ENCODE measurements around the gene HMGCLL1. TPM values are rescaled to one million over a fixed set of nuclear protein-coding genes. Genes with fewer than 3 reads are reported as not detected.

The HMGCLL1 gene
- total RNA-seq, 1 donor from 2014 or later = 4.3 TPM

DNA sequence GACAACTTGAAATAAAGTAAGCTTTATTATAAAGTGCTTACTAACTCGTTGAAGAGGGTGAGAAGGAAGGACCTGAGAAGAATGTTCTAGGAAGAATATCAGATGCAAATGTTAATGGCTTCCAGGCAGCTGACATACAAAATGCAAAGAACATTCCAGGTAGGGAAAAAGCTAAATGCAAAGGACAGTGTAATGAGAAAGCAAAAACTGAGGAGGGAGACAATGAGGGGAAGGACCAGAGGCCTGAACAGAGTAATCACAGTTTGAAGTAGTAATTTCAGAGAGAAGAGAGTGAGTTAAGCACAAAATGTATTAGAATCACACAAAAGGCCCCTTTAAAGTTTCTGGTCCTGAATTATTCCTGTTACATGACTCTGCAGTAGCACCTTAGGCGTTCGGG, 81.3 kb downstream of the HMGCLL1 start:
- DNase-seq (no peak), ATAC-seq (no peak)
- TF ChIP-seq, protein P1, sequence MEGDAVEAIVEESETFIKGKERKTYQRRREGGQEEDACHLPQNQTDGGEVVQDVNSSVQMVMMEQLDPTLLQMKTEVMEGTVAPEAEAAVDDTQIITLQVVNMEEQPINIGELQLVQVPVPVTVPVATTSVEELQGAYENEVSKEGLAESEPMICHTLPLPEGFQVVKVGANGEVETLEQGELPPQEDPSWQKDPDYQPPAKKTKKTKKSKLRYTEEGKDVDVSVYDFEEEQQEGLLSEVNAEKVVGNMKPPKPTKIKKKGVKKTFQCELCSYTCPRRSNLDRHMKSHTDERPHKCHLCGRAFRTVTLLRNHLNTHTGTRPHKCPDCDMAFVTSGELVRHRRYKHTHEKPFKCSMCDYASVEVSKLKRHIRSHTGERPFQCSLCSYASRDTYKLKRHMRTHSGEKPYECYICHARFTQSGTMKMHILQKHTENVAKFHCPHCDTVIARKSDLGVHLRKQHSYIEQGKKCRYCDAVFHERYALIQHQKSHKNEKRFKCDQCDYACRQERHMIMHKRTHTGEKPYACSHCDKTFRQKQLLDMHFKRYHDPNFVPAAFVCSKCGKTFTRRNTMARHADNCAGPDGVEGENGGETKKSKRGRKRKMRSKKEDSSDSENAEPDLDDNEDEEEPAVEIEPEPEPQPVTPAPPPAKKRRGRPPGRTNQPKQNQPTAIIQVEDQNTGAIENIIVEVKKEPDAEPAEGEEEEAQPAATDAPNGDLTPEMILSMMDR (IDR thresholded peaks at IDR 0.05) = no peak
- Histone ChIP-seq H3K36me3 (no peaks in the 10 kb centered on the region), H3K4me1 (no peaks in the 10 kb centered on the region), H3K27ac (no peak overlapping the region), H3K9me3 (no peaks in the 10 kb centered on the region), H3K27me3 (ENCODE audit: low read depth) (no peaks in the 10 kb centered on the region), H3K4me3 (no peak overlapping the region)
- intact Hi-C loops (cut with DNase I) = no loop called here

DNA sequence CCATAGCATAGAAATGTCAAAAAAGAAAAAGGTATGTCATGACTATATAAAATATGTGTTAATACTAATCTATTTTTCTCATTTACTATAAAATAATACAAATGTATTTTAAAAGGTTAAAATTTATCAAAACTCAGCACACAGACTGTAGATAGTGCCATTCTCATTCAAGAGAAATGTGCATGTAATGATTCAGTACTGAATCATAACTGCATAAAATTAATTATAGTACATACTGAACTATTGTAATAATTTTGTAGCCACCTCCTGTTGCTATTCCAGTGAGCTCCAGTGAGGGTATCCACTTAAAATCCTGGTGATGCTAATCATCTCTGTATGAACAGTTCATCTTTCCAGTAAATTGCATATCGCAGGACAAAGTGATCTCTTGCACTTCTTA, 82.8 kb downstream of the HMGCLL1 start:
- Histone ChIP-seq H3K36me3 (no peaks in the 10 kb centered on the region), H3K9me3 (no peaks in the 10 kb centered on the region), H3K27ac (no peak overlapping the region), H3K4me3 (no peak overlapping the region), H3K27me3 (ENCODE audit: low read depth) (no peaks in the 10 kb centered on the region), H3K4me1 (no peaks in the 10 kb centered on the region)
- TF ChIP-seq, protein P1 (IDR thresholded peaks at IDR 0.05) = no peak
- DNase-seq = no peak
- intact Hi-C loops (cut with DNase I) = no loop called here
- no peak for ATAC-seq

DNA sequence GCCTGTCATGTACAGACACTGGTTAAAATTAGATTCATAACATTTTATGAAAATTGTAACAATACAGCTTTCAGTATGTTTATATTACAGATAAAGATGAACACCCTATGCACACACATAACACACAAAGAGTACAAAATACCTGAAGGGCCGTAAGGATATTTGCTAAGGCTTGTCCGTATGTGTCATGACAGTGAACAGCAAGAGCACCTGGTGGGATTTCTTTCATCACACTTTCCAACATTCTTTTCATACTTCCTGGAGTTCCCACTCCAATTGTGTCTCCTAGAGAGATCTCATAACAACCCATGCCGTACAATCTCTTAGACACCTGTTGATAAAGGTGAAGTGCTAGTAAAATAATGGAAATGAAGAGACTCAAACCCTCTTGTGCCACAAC, 83.7 kb downstream of the HMGCLL1 start:
- H3K36me3 ChIP-seq = no peaks in the 10 kb centered on the region
- H3K27me3 ChIP-seq (ENCODE audit: low read depth) = no peaks in the 10 kb centered on the region
- no peak overlapping the region for H3K4me3 ChIP-seq
- ATAC-seq (no peak), DNase-seq (no peak)
- intact Hi-C loops (cut with DNase I) = no loop called here
- TF ChIP-seq, protein P1 (IDR thresholded peaks at IDR 0.05) = no peak
- no peak overlapping the region for H3K27ac ChIP-seq
- no peaks in the 10 kb centered on the region for H3K9me3 ChIP-seq
- no peaks in the 10 kb centered on the region for H3K4me1 ChIP-seq

DNA sequence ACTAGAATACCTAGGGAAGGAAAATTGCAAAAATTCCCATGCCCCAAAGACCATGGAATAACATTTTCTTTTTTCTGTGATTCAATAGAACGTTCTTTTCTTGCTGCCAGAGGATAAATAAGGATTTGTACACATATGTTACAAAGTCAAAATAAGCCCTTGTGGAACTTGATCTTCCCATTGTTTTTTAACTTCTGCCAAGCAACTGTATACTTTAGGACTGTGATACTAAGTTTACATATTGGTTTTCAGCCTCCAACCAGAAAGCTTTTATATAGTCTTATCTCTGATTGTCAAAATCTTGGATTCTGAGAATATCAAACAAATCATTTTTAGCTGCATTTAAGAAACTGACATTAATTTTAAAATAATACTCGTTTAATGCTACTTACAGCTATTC, 84.6 kb downstream of the HMGCLL1 start:
- H3K4me3 ChIP-seq = no peak overlapping the region
- no peaks in the 10 kb centered on the region for H3K27me3 ChIP-seq (ENCODE audit: low read depth)
- TF ChIP-seq, protein P1 (IDR thresholded peaks at IDR 0.05) = no peak
- no peaks in the 10 kb centered on the region for H3K9me3 ChIP-seq
- H3K4me1 ChIP-seq = no peaks in the 10 kb centered on the region
- DNase-seq (no peak), ATAC-seq (no peak)
- intact Hi-C loops (cut with DNase I) = no loop called here
- no peak overlapping the region for H3K27ac ChIP-seq
- no peaks in the 10 kb centered on the region for H3K36me3 ChIP-seq

DNA sequence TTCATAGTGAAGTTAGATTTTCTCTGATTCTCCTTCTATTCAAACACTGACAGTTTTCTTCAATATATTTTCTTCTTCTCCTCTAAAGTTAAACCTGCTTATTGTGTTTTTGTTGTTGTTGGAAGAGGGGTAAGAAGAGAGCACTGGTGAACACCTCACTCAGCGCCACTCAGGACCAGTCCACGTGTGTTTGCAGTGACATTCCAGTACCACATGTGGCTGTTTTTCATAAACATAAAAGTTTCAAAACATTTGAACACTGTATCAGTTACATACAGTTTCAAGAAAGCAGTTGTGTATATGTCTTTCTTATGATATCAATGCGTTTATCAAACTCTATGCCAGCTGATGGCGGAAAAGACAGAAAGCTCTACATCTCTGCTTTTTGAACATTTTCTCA, 86.7 kb downstream of the HMGCLL1 start:
- H3K4me1 ChIP-seq = no peaks in the 10 kb centered on the region
- H3K36me3 ChIP-seq = no peaks in the 10 kb centered on the region
- TF ChIP-seq, protein P1 (IDR thresholded peaks at IDR 0.05) = no peak
- no peaks in the 10 kb centered on the region for H3K27me3 ChIP-seq (ENCODE audit: low read depth)
- H3K9me3 ChIP-seq = no peaks in the 10 kb centered on the region
- H3K4me3 ChIP-seq = no peak overlapping the region
- no peak for DNase-seq
- no peak overlapping the region for H3K27ac ChIP-seq
- intact Hi-C loops (cut with DNase I) = no loop called here
- ATAC-seq = no peak

DNA sequence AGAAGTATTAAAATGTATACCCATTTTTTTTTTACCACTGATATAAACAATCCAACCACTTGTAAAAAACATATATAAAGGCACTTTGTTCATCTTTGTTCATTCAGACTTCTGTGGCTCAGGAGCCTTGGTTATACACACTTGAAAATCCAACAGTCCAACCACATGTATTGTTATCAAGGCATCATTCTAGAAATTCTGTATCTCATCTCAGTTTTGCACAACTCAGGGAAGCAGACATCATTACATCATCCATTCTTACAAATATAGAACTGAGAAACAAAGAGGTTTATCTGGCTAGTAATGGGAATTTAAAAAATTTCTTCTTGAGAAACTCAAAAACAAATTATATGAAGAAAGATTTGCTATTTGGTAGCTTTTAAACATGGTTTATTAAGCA, 88.1 kb downstream of the HMGCLL1 start:
- TF ChIP-seq, protein P1 (IDR thresholded peaks at IDR 0.05) = no peak
- no peaks in the 10 kb centered on the region for H3K27me3 ChIP-seq (ENCODE audit: low read depth)

More for the DNA sequence above, 88.1 kb downstream of the HMGCLL1 start:
- Histone ChIP-seq H3K9me3 (no peaks in the 10 kb centered on the region), H3K27ac (no peak overlapping the region), H3K4me3 (no peak overlapping the region), H3K36me3 (no peaks in the 10 kb centered on the region), H3K4me1 (no peaks in the 10 kb centered on the region)
- DNase-seq = no peak
- ATAC-seq = no peak
- intact Hi-C loops (cut with DNase I) = no loop called here
